Epithelial cell of proximal tubule (primary cell): ENCODE data around the gene EMILIN2. TPM values are rescaled to one million over a fixed set of nuclear protein-coding genes. Genes with fewer than 3 reads are reported as not detected.

Experiments
- DNase-seq: peaks from one replicate; pipeline ENCODE4 v3.0.0-alpha.2; 2011; ENCODE audit warnings: low read depth
- H3K4me3 ChIP-seq: 2 replicates; pipeline ENCODE4 v1.5.1; 2011; ENCODE audit warnings: low read depth, mild to moderate bottlenecking, low read length
- total RNA-seq: library from RNA; depleted of rRNA; stranded (reverse); fragments of >200 nt; gene quantifications from 2 replicates; pipeline ENCODE4 v1.2.3, GENCODE V29; 2015
- TF ChIP-seq, protein P1 (sequence below): conservative IDR thresholded peaks from 2 replicates; pipeline ENCODE4 v1.5.1; 2012; ENCODE audit warnings: low read depth, mild to moderate bottlenecking, low read length

Gene EMILIN2
- total RNA-seq, 1 donor from 2014 or later, result 13.2 TPM

DNA sequence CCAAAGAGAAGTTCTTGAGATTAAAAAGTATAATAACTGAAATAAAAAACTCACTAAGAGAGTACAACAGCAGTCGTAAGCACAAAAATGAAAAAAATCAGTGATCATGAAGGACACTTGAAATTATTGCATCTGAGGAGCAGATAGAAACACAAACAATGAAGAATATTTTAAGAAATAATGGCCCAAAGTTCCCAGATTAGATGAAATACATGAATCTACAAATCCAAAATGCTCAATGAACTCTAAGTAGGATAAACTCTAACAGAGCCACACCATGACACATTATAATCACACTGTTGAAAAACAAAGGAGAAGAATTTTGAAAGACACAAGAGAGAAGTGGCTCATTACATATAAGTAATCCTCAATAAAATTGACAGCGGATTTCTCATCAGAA is 31.9 kb upstream of the EMILIN2 start:
- H3K4me3 ChIP-seq, result no peak overlapping the region
- DNase-seq, result no peak
- TF ChIP-seq, protein P1, sequence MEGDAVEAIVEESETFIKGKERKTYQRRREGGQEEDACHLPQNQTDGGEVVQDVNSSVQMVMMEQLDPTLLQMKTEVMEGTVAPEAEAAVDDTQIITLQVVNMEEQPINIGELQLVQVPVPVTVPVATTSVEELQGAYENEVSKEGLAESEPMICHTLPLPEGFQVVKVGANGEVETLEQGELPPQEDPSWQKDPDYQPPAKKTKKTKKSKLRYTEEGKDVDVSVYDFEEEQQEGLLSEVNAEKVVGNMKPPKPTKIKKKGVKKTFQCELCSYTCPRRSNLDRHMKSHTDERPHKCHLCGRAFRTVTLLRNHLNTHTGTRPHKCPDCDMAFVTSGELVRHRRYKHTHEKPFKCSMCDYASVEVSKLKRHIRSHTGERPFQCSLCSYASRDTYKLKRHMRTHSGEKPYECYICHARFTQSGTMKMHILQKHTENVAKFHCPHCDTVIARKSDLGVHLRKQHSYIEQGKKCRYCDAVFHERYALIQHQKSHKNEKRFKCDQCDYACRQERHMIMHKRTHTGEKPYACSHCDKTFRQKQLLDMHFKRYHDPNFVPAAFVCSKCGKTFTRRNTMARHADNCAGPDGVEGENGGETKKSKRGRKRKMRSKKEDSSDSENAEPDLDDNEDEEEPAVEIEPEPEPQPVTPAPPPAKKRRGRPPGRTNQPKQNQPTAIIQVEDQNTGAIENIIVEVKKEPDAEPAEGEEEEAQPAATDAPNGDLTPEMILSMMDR, result no peak

DNA sequence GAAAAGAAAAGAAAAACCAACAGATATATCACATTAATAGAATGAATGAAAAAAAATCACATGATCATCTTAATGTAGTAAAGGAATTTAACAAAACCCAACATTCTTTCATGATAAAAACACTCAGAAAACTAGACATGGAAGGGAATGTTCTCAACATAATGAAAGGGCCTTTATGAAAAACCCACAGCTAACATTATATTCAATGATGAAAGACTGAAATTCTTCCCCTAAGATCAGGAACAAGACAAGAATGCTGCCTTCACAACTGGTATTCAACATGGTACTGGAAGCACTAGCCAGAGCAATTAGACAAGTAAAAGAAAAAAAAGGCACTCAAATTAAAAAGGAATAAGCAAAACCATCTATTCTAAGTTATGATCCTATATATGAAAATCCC is 28.5 kb upstream of the EMILIN2 start:
- no peak for DNase-seq
- H3K4me3 ChIP-seq, result no peak overlapping the region
- TF ChIP-seq, protein P1, result no peak

DNA sequence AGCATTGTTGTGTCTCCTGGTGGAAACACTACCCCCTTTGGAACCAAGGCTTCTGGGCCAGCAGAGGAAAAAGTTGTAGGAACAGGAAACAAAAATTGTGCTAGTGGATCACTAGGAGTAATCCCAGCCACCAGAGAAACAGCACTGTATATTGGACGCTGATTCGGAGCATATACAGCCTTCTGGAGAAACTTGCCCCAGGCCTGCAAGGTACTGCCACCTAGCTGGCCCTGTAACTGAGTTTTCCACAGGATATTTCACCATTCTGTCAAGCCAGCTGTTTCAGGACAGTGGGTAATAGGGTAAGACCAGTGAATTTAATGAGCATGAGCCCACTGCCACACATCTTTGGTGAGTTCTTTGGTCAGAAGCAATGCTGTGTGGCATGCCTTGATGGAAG is 25.1 kb upstream of the EMILIN2 start:
- TF ChIP-seq, protein P1, result no peak
- DNase-seq, result no peak
- H3K4me3 ChIP-seq, result no peak overlapping the region

DNA sequence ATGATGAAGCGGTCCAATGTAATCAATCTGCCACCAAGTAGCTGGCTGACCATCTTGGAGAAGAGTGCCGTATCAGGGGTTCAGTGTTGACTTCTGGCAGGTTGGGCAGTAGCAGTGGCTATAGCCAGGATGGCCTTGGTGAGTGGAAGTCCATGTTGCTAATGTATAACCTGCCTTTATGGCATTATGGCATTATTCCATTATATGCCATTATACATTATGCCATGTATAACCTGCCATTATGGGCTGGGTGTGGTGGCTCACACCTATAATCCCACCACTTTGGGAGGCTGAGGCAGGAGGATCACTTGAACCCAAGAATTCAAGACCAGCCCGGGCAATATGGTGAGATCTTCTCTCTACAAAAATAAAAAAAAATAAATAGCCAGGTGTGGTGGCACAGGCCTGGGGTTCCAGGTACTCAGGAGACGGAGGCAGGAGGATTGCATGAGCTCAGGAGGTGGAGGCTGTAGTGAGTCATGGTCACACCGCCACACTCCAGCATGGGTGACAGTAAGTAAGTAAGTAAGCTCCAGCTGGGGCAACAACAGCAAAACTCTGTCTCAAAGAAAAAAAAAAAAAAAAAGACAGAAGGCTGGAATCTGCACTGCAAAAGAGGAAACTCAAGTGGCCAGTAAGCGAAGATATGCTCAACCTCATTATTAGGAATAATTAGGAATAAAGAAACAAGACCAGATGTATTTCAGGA is 24.4 kb upstream of the EMILIN2 start:
- TF ChIP-seq, protein P1, result no peak
- no peak for DNase-seq

DNA sequence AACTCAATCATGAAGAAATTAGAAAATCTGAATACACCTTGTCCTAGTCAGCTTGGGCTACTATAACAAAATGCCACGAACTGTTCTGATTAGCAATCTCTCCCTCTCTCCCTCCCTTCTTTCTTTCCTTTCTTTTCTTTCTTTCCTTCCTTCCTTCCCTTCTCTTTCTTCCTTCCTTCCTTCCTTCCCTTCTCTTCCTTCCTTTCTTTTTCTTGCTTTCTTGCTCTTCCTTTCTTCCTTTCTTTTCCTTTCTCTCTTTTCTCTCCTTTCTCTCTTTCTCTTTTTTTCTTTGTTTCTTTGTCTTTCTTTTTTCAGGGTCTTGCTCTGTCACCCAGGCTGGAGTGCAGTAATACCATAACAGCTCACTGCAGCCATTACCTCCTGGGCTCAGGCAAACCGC is 23.6 kb upstream of the EMILIN2 start:
- no peak overlapping the region for H3K4me3 ChIP-seq
- TF ChIP-seq, protein P1, result no peak
- DNase-seq, result no peak

More for the DNA sequence above, 24.4 kb upstream of the EMILIN2 start:
- H3K4me3 ChIP-seq, result no peak overlapping the region

DNA sequence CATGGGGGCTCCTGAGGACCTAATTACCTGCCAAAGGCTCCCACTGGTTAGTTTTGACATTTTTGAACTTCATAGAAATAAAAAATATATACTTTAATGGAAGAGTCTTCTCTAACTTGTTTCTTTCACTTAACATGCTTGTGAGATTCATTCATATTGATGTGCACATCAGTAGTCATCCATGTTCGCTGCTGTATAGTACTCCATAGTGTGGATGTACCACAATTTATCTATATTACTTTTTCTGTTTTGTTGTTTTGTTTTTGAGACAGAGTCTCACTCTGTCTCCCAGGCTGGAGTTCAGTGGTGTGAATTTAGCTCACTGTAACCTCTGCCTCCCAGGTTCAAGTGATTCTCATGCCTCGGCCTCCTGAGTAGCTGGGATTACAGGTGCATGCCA is 22.8 kb upstream of the EMILIN2 start:
- TF ChIP-seq, protein P1, result no peak
- no peak overlapping the region for H3K4me3 ChIP-seq
- DNase-seq, result no peak

DNA sequence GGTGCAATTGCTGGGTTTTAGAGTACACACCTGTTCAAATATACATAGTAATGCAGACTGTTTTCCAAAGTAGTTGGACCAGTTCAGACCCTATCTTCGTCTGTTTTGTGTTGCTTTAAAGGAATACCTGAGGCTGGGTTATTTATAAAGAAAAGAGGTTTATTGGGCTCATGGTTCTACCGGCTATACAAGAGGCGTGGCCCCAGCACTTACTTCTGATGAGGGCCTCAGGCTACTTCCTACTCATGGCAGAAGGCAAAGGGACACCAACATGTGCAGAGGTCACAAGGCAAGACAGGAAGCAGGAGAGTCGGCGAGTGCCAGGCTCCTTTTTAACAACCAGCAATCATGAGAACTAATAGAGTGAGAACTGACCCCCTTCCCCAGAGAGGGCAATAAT is 21.9 kb upstream of the EMILIN2 start:
- TF ChIP-seq, protein P1, result no peak
- no peak overlapping the region for H3K4me3 ChIP-seq
- no peak for DNase-seq
